Measurements from ENCODE around the gene CD58.

CD58 gene

GRCh38 chr1:116491700-116492357 lies 79.0 kb downstream of the CD58 start:
- DNase-seq: no peak

GRCh38 chr1:116490588-116490987 lies 80.2 kb downstream of the CD58 start:
- no peak for DNase-seq

GRCh38 chr1:116489231-116489697 lies 81.6 kb downstream of the CD58 start:
- DNase-seq: no peak

- DNase-seq: no peak
These were observed 82.8 kb downstream of the CD58 start for GRCh38 chr1:116488071-116488470.

GRCh38 chr1:116487583-116487982 lies 83.2 kb downstream of the CD58 start:
- DNase-seq: no peak

- DNase-seq: no peak
These were observed 83.8 kb downstream of the CD58 start for GRCh38 chr1:116487031-116487430.

GRCh38 chr1:116486424-116486823 lies 84.4 kb downstream of the CD58 start:
- peak; percentile 83 for DNase-seq

- DNase-seq: no peak
These were observed 84.8 kb downstream of the CD58 start for GRCh38 chr1:116485976-116486375.

GRCh38 chr1:116485071-116485735 lies 85.6 kb downstream of the CD58 start:
- DNase-seq: peak; percentile 84

GRCh38 chr1:116483481-116484309 lies 87.1 kb downstream of the CD58 start:
- no peak for DNase-seq

GRCh38 chr1:116482490-116482889 lies 88.3 kb downstream of the CD58 start:
- no peak for DNase-seq

- DNase-seq: no peak
These were observed 88.9 kb downstream of the CD58 start for GRCh38 chr1:116481934-116482333.

GRCh38 chr1:116478621-116479020 lies 92.2 kb downstream of the CD58 start:
- no peak for DNase-seq

- no peak for DNase-seq
These were observed 93.4 kb downstream of the CD58 start for GRCh38 chr1:116477429-116477828.

GRCh38 chr1:116476321-116476720 lies 94.5 kb downstream of the CD58 start:
- DNase-seq: no peak

- DNase-seq: no peak
These were observed 95.0 kb downstream of the CD58 start for GRCh38 chr1:116475850-116476218.

- DNase-seq: no peak
These were observed 95.6 kb downstream of the CD58 start for GRCh38 chr1:116474921-116475849.

- DNase-seq: no peak
These were observed 98.3 kb downstream of the CD58 start for GRCh38 chr1:116472431-116472961.

GRCh38 chr1:116471241-116471640 lies 99.6 kb downstream of the CD58 start:
- no peak for DNase-seq

GRCh38 chr1:116470671-116471070 lies 100.2 kb downstream of the CD58 start:
- DNase-seq: no peak

- no peak for DNase-seq
These were observed 103.8 kb downstream of the CD58 start for GRCh38 chr1:116466810-116467557.
